ENCODE results near the gene CALHM5. TPM values are rescaled to one million over a fixed set of nuclear protein-coding genes. Genes with fewer than 3 reads are reported as not detected.

CALHM5 gene
- total RNA-seq, 1 experiment from 2014 or later, result 0.05 TPM

DNA sequence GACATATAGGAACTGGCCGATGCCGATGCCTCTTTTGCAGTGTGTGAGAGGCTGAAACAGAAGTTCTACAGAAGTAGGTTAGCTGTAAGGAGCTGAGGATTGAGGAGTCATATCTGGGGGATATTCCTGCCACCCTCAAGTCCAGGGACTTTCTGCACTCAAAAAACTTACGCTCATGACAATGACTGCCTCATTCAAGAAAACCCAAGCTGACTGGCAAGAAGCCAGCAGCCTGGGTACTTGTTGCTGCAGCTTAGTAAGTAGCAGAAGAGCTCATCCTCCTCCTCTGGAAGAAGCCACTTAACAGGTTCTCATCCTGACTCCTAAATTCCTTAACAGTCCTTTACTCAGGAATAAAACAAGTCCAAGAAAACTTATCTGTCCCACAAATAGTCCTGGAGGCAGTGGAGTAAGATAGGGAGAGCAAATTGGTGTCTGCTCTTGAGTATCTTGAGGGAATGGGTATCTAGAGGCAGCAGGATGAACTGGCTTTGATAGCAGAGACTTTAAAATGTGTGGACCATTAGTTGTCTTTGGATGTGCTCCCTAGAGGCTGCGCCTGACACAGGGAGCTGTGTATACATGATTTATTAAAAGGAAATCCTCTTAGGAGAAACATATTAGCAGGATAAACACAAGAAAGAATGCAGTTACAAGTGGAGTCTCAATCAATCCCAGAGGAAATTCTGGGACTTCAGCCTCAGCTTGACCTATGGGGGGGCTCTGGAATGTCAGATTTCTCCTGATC lies 7.4 kb downstream of the CALHM5 start:
- Histone ChIP-seq H3K27ac (ENCODE audit: low read depth, low read length) (no peak overlapping the region), H4K20me1 (ENCODE audit: insufficient read depth) (no peaks in the 10 kb centered on the region), H3K9ac (ENCODE audit: low read length) (no peak overlapping the region), H3K27me3 (ENCODE audit: insufficient read depth, low read length) (no peaks in the 10 kb centered on the region), H3K4me3 (replicated peaks in 1 of 2; ENCODE audit: low read depth in 1 of 2, low read length in 2 of 2) (no peak overlapping the region), H3K9me3 (ENCODE audit: control insufficient read depth in 1 of 2, insufficient read depth in 1 of 2, low read depth in 1 of 2, low read length in 2 of 2) (no peaks in the 10 kb centered on the region), H3K4me1 (ENCODE audit: control insufficient read depth in 1 of 2, insufficient read depth in 2 of 2, low read length in 2 of 2) (no peaks in the 10 kb centered on the region), H3K4me2 (ENCODE audit: low read length) (no peak overlapping the region), H3K9me2 (ENCODE audit: insufficient read depth) (no peaks in the 10 kb centered on the region), H3K79me2 (ENCODE audit: insufficient read depth, low read length) (no peaks in the 10 kb centered on the region), H2AFZ (ENCODE audit: low read depth, low read length, poor library complexity, severe bottlenecking) (no peak overlapping the region), H3K36me3 (ENCODE audit: control insufficient read depth in 1 of 2, insufficient read depth in 2 of 2, low read length in 2 of 2) (no peaks in the 10 kb centered on the region)
- intact Hi-C loops (cut with micrococcal nuclease), result no loop called here
- CTCF ChIA-PET, result no interaction called here
- POLR2A ChIA-PET, result no interaction called here
- TF ChIP-seq, protein P1, sequence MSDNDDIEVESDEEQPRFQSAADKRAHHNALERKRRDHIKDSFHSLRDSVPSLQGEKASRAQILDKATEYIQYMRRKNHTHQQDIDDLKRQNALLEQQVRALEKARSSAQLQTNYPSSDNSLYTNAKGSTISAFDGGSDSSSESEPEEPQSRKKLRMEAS (IDR thresholded peaks at IDR 0.05), result no peak
- TF ChIP-seq, protein P2, sequence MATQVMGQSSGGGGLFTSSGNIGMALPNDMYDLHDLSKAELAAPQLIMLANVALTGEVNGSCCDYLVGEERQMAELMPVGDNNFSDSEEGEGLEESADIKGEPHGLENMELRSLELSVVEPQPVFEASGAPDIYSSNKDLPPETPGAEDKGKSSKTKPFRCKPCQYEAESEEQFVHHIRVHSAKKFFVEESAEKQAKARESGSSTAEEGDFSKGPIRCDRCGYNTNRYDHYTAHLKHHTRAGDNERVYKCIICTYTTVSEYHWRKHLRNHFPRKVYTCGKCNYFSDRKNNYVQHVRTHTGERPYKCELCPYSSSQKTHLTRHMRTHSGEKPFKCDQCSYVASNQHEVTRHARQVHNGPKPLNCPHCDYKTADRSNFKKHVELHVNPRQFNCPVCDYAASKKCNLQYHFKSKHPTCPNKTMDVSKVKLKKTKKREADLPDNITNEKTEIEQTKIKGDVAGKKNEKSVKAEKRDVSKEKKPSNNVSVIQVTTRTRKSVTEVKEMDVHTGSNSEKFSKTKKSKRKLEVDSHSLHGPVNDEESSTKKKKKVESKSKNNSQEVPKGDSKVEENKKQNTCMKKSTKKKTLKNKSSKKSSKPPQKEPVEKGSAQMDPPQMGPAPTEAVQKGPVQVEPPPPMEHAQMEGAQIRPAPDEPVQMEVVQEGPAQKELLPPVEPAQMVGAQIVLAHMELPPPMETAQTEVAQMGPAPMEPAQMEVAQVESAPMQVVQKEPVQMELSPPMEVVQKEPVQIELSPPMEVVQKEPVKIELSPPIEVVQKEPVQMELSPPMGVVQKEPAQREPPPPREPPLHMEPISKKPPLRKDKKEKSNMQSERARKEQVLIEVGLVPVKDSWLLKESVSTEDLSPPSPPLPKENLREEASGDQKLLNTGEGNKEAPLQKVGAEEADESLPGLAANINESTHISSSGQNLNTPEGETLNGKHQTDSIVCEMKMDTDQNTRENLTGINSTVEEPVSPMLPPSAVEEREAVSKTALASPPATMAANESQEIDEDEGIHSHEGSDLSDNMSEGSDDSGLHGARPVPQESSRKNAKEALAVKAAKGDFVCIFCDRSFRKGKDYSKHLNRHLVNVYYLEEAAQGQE (IDR thresholded peaks at IDR 0.05; ENCODE audit: low read depth), result no peak
- TF ChIP-seq YY1 (IDR thresholded peaks at IDR 0.05; ENCODE audit: extremely low read depth, insufficient replicate concordance, low read depth, low read length) (no peak), TCF7L2 (IDR thresholded peaks at IDR 0.05; ENCODE audit: borderline replicate concordance, extremely low read depth, insufficient read depth, insufficient read length) (no peak), EGR1 (IDR thresholded peaks at IDR 0.05; ENCODE audit: low read depth) (no peak), POLR2AphosphoS5 (IDR thresholded peaks at IDR 0.05; ENCODE audit: low read depth, low read length) (no peak), FOSL1 (IDR thresholded peaks at IDR 0.05; ENCODE audit: low read depth) (no peak), SP1 (IDR thresholded peaks at IDR 0.05; ENCODE audit: low read depth) (no peak), EZH2phosphoT487 (IDR thresholded peaks at IDR 0.05; ENCODE audit: borderline replicate concordance) (no peak)
- ATAC-seq, result no peak
- RAD21 ChIA-PET (ENCODE audit: low non-redundant PET in 1 of 2, low total read pairs in 2 of 2, uncharacterized antibody in 2 of 2, unreplicated experiment in 2 of 2), result no interaction called here
- BruUV-seq (replicated peaks), result no TSS peak
- no peak for DNase-seq (ENCODE audit: low read depth, low spot score)

All from HCT116 (cell line).